DMS 273 treated with DMSO at 0.1 percent for 48 hours (cell line): Measurements from ENCODE around the gene NXPH3.
"Not testable (repeated sequence)": the region's sequence is repeated elsewhere in the genome, so short reads cannot be mapped to it uniquely, and the experiment has no call there.

Experiments used
- DNase-seq: peaks from one replicate; lab custom pipeline; 2025; lab: John Stamatoyannopoulos, UW

The NXPH3 gene

GRCh38 chr17:49575679-49576087 is at the start of gene NXPH3:
Gene NXPH3 (plus strand): TSS chr17:49575871. CDS start chr17:49576220, 349 bp downstream.
- peak; percentile 36 for DNase-seq

- DNase-seq, result peak; percentile 34
Measured at GRCh38 chr17:49527927-49528651, 47.6 kb upstream of the NXPH3 start.

- DNase-seq, result no peak
Measured at GRCh38 chr17:49528966-49529365, 46.7 kb upstream of the NXPH3 start.

GRCh38 chr17:49530118-49530517 is 45.6 kb upstream of the NXPH3 start:
- no peak for DNase-seq

- DNase-seq, result no peak
Measured at GRCh38 chr17:49543860-49544259, 31.8 kb upstream of the NXPH3 start.

- DNase-seq, result no peak
Measured at GRCh38 chr17:49545007-49545660, 30.5 kb upstream of the NXPH3 start.

- DNase-seq, result peak; percentile 14
Measured at GRCh38 chr17:49545806-49546545, 29.7 kb upstream of the NXPH3 start.

GRCh38 chr17:49546546-49547535 is 28.8 kb upstream of the NXPH3 start:
- DNase-seq, result no peak

GRCh38 chr17:49547566-49547965 is 28.1 kb upstream of the NXPH3 start:
- no peak for DNase-seq

GRCh38 chr17:49548051-49548505 is 27.6 kb upstream of the NXPH3 start:
- DNase-seq, result no peak

GRCh38 chr17:49548506-49549310 is 27.0 kb upstream of the NXPH3 start:
- DNase-seq, result peak; percentile 11

- no peak for DNase-seq
Measured at GRCh38 chr17:49549311-49549605, 26.4 kb upstream of the NXPH3 start.

GRCh38 chr17:49549691-49550678 is 25.7 kb upstream of the NXPH3 start:
- DNase-seq, result no peak

- DNase-seq, result not testable (repeated sequence)
Measured at GRCh38 chr17:49550764-49551163, 24.9 kb upstream of the NXPH3 start.

GRCh38 chr17:49551221-49552069 is 24.2 kb upstream of the NXPH3 start:
- no peak for DNase-seq

- no peak for DNase-seq
Measured at GRCh38 chr17:49552070-49552751, 23.5 kb upstream of the NXPH3 start.

GRCh38 chr17:49553676-49554335 is 21.9 kb upstream of the NXPH3 start:
- no peak for DNase-seq
